Hepatocyte (in vitro differentiated cells): ENCODE data around the gene GMDS.

Experiments
- EZH2 ChIP-seq: fragments of 200-600 bp; sonication (generic); IDR thresholded peaks from 2 replicates; pipeline ENCODE4 v1.6.1; 2016; ENCODE audit warnings: antibody characterized with exemption, mild to moderate bottlenecking, borderline replicate concordance
- TF ChIP-seq, protein P1 (sequence below): fragments of 200-600 bp; sonication (generic); IDR thresholded peaks from 2 replicates; pipeline ENCODE4 v1.5.1; 2016; ENCODE audit warnings: antibody characterized with exemption, mild to moderate bottlenecking; ENCODE audit not compliant: poor library complexity

DNA sequence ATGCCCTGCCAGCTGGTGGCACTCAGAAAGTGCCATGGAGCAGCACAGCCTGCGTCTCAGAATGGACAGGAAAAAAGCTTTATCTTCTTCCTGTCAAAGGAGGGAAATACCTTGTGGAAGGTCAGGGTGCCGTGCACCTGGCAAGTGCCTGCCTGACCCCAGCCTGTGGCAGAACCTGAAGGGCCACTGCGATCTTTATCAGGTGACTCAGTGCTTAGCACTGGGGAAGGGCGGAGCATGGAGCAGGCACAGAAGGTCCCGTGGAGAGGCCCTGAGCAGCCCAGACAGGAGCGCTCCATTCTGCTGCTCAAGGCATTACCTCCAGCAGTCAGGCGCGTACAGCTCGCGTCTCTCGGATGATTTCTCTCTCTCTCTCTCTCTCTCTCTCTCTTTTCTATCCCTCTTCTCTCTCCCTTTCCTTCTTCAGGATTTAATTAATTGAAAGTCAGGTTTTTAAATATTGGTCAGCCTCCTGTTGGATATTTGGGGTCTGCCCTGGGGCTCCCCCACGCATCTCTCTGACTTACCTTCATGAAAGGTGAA, 604.0 kb downstream of the GMDS start:
- TF ChIP-seq, protein P1, sequence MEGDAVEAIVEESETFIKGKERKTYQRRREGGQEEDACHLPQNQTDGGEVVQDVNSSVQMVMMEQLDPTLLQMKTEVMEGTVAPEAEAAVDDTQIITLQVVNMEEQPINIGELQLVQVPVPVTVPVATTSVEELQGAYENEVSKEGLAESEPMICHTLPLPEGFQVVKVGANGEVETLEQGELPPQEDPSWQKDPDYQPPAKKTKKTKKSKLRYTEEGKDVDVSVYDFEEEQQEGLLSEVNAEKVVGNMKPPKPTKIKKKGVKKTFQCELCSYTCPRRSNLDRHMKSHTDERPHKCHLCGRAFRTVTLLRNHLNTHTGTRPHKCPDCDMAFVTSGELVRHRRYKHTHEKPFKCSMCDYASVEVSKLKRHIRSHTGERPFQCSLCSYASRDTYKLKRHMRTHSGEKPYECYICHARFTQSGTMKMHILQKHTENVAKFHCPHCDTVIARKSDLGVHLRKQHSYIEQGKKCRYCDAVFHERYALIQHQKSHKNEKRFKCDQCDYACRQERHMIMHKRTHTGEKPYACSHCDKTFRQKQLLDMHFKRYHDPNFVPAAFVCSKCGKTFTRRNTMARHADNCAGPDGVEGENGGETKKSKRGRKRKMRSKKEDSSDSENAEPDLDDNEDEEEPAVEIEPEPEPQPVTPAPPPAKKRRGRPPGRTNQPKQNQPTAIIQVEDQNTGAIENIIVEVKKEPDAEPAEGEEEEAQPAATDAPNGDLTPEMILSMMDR = no peak
- no peak for TF ChIP-seq EZH2
